Neural cell (in vitro differentiated cells): Measurements from ENCODE around the gene TAB2.

ENCODE experiments used
- CTCF ChIP-seq: fragments of 450-650 bp; IDR thresholded peaks from 2 replicates; pipeline ENCODE4 v1.5.1; 2014; ENCODE audit warnings: antibody characterized with exemption, mild to moderate bottlenecking, moderate library complexity; ENCODE audit not compliant: poor library complexity, severe bottlenecking
- EP300 ChIP-seq: fragments of 450-650 bp; conservative IDR thresholded peaks from 2 replicates; pipeline ENCODE4 v1.6.1; 2014; ENCODE audit warnings: antibody characterized with exemption, mild to moderate bottlenecking, moderate library complexity; ENCODE audit not compliant: poor library complexity, severe bottlenecking
- EZH2 ChIP-seq: fragments of 200-600, 300-800 bp; shearing (Covaris generic), sonication (generic); IDR thresholded peaks from 2 replicates; pipeline ENCODE4 v1.6.1; 2014; ENCODE audit warnings: antibody characterized with exemption, low read length, borderline replicate concordance, mild to moderate bottlenecking; ENCODE audit not compliant: insufficient read depth, poor library complexity, severe bottlenecking
- POLR2AphosphoS5 ChIP-seq: IDR thresholded peaks from 2 replicates; pipeline ENCODE4 v1.6.1; 2012
- RAD21 ChIP-seq: fragments of 450-650 bp; conservative IDR thresholded peaks from 2 replicates; pipeline ENCODE4 v1.6.1; 2014; ENCODE audit warnings: antibody characterized with exemption, mild to moderate bottlenecking, moderate library complexity
- REST ChIP-seq: IDR thresholded peaks from 2 replicates; pipeline ENCODE4 v1.6.1; 2012; ENCODE audit warnings: borderline replicate concordance
- SMC3 ChIP-seq: fragments of 450-650 bp; conservative IDR thresholded peaks from 2 replicates; pipeline ENCODE4 v1.6.1; 2014; ENCODE audit warnings: antibody characterized with exemption, mild to moderate bottlenecking, moderate library complexity; ENCODE audit not compliant: poor library complexity
- TAF1 ChIP-seq: IDR thresholded peaks from 2 replicates; pipeline ENCODE4 v1.6.1; 2012; ENCODE audit warnings: low read depth

- TF ChIP-seq CTCF (no peak), TAF1 (no peak), REST (no peak), SMC3 (no peak), RAD21 (no peak), EZH2 (no peak), POLR2AphosphoS5 (no peak), EP300 (no peak)
Observed at GRCh38 chr6:149425754-149426153, 108.2 kb downstream of the TAB2 start.
